Fibroblast of skin of right quadriceps (primary cell): ENCODE data around the gene NOXA1.

ENCODE experiments used
- DNase-seq: peaks from one replicate; pipeline ENCODE4 v3.0.0-alpha.2; 2013

NOXA1 gene

GRCh38 chr9:137428841-137429545 is 5.8 kb downstream of the NOXA1 start:
- no peak for DNase-seq

- no peak for DNase-seq
Observed at GRCh38 chr9:137429546-137429890, 6.3 kb downstream of the NOXA1 start.

- no peak for DNase-seq
Observed at GRCh38 chr9:137429974-137430722, 7.0 kb downstream of the NOXA1 start.

GRCh38 chr9:137430723-137431415 is 7.7 kb downstream of the NOXA1 start:
- no peak for DNase-seq

- no peak for DNase-seq
Observed at GRCh38 chr9:137431416-137431931, 8.3 kb downstream of the NOXA1 start.

GRCh38 chr9:137432687-137433348 is 9.6 kb downstream of the NOXA1 start:
- no peak for DNase-seq

- no peak for DNase-seq
Observed at GRCh38 chr9:137433349-137433915, 10.2 kb downstream of the NOXA1 start.

- DNase-seq: no peak
Observed at GRCh38 chr9:137433916-137434431, 10.8 kb downstream of the NOXA1 start.

- no peak for DNase-seq
Observed at GRCh38 chr9:137434498-137435380, 11.5 kb downstream of the NOXA1 start.

GRCh38 chr9:137435381-137435891 is 12.2 kb downstream of the NOXA1 start:
- no peak for DNase-seq

GRCh38 chr9:137435980-137436760 is 13.0 kb downstream of the NOXA1 start:
- no peak for DNase-seq

GRCh38 chr9:137436761-137437600 is 13.8 kb downstream of the NOXA1 start:
- DNase-seq: no peak

- no peak for DNase-seq
Observed at GRCh38 chr9:137437691-137438590, 14.7 kb downstream of the NOXA1 start.

GRCh38 chr9:137438591-137439157 is 15.5 kb downstream of the NOXA1 start:
- DNase-seq: no peak

GRCh38 chr9:137439158-137439714 is 16.0 kb downstream of the NOXA1 start:
- DNase-seq: no peak

- no peak for DNase-seq
Observed at GRCh38 chr9:137441289-137441934, 18.2 kb downstream of the NOXA1 start, which contains the start of gene ENTPD8. Gene ENTPD8, minus strand, starts transcription at chr9:137441357. Its CDS starts 3,072 bp downstream, at chr9:137438285.

GRCh38 chr9:137441935-137442321 is 18.7 kb downstream of the NOXA1 start:
- no peak for DNase-seq
